K562 (cell line): Measurements from ENCODE around the gene PCGF6. TPM values are rescaled to one million over a fixed set of nuclear protein-coding genes. Genes with fewer than 3 reads are reported as not detected.
A peak's percentile ranks its signal among the peaks of the same experiment; 100 is the strongest.

Experiments used
- ATF7 ChIP-seq: fragments of 450-650 bp; IDR thresholded peaks from 2 replicates; pipeline ENCODE4 v1.7.1; 2014; ENCODE audit warnings: mild to moderate bottlenecking, moderate library complexity
- BCLAF1 ChIP-seq, 2 experiments: fragments of 450-650 bp in 1 of 2; IDR thresholded peaks; 2 replicates each; pipeline ENCODE4 v1.6.1; 2011 to 2017; ENCODE audit warnings: low read depth in 2 of 2, antibody characterized with exemption in 1 of 2, borderline replicate concordance in 1 of 2, low read length in 1 of 2, mild to moderate bottlenecking in 1 of 2, mixed read lengths in 1 of 2; ENCODE audit not compliant: control insufficient read depth in 1 of 2
- BHLHE40 ChIP-seq: IDR thresholded peaks from 2 replicates; pipeline ENCODE4 v1.6.1; 2011; ENCODE audit warnings: low read length, improper control_type of control experiment
- CC2D1A ChIP-seq: fragments of 450-650 bp; IDR thresholded peaks from 2 replicates; pipeline ENCODE4 v1.6.1; 2017; ENCODE audit warnings: mild to moderate bottlenecking
- EGR1 ChIP-seq: fragments of 450-650 bp; conservative IDR thresholded peaks from 2 replicates; pipeline ENCODE4 v1.6.1; 2017; ENCODE audit warnings: mild to moderate bottlenecking
- ESRRA ChIP-seq: fragments of 450-650 bp; IDR thresholded peaks from 2 replicates; pipeline ENCODE4 v1.6.1; 2014; ENCODE audit warnings: low read depth, mild to moderate bottlenecking, moderate library complexity, borderline replicate concordance
- GABPB1 ChIP-seq: sonication (generic); formaldehyde crosslinking; IDR thresholded peaks from 2 replicates; pipeline ENCODE4 v1.8.0; 2022; ENCODE audit warnings: mild to moderate bottlenecking, missing genetic modification reagents
- HMG20A ChIP-seq: fragments of 450-650 bp; formaldehyde crosslinking; conservative IDR thresholded peaks from 2 replicates; pipeline ENCODE4 v1.4.0; 2020; ENCODE audit warnings: mild to moderate bottlenecking, mixed read lengths
- JUND ChIP-seq, 2 experiments: IDR thresholded peaks; 2 replicates in 1 of 2; 3 replicates in 1 of 2; pipeline ENCODE4 v1.6.1; 2011; ENCODE audit warnings: borderline replicate concordance in 2 of 2, low read depth in 2 of 2, low read length in 2 of 2, improper control_type of control experiment in 1 of 2, missing biosample characterization in 1 of 2, missing genetic modification characterization in 1 of 2, missing genetic modification reagents in 1 of 2
- MED1 ChIP-seq: sonication (generic); formaldehyde crosslinking; IDR thresholded peaks from 2 replicates; pipeline ENCODE4 v1.8.1; 2023; ENCODE audit warnings: missing genetic modification reagents, borderline replicate concordance
- MEF2D ChIP-seq: conservative IDR thresholded peaks from 2 replicates; pipeline ENCODE4 v1.6.1; 2016; ENCODE audit warnings: low read depth, missing genetic modification characterization, missing compliant biosample characterization
- MIER1 ChIP-seq: fragments of 450-650 bp; IDR thresholded peaks from 2 replicates; pipeline ENCODE4 v1.6.1; 2016; ENCODE audit warnings: antibody characterized with exemption, mild to moderate bottlenecking, low read depth
- MLX ChIP-seq, 2 experiments: fragments of 450-650 bp in 1 of 2; sonication (generic) in 1 of 2; formaldehyde crosslinking; conservative IDR thresholded peaks; 2 replicates each; pipeline versions ENCODE4 v1.4.0 to v1.8.1; 2020 to 2022; ENCODE audit warnings: mild to moderate bottlenecking in 1 of 2, missing genetic modification reagents in 1 of 2
- PHB2 ChIP-seq: fragments of 450-650 bp; IDR thresholded peaks from 2 replicates; pipeline ENCODE4 v1.6.1; 2017; ENCODE audit warnings: low read depth
- POLR2AphosphoS5 ChIP-seq: IDR thresholded peaks from 2 replicates; pipeline ENCODE4 v1.6.1; 2011; ENCODE audit warnings: mild to moderate bottlenecking, low read depth, low read length, moderate library complexity; ENCODE audit not compliant: control insufficient read depth, insufficient read depth
- PRPF4 ChIP-seq: fragments of 200-400 bp; formaldehyde crosslinking; IDR thresholded peaks from one replicate; pipeline ENCODE4 v1.6.1; 2017; ENCODE audit warnings: low read length, low read depth, mild to moderate bottlenecking; ENCODE audit not compliant: insufficient read depth, poor library complexity, severe bottlenecking
- RBFOX2 ChIP-seq: fragments of 200-400 bp; formaldehyde crosslinking; IDR thresholded peaks from 2 replicates; pipeline ENCODE4 v1.6.1; 2017; ENCODE audit warnings: low read depth, mild to moderate bottlenecking, low read length, moderate library complexity
- SP2 ChIP-seq: IDR thresholded peaks from 2 replicates; pipeline ENCODE4 v1.6.1; 2011; ENCODE audit warnings: mild to moderate bottlenecking, low read depth, low read length, moderate library complexity; ENCODE audit not compliant: poor library complexity, severe bottlenecking; ENCODE audit errors: extremely low read depth
- SPI1 ChIP-seq: IDR thresholded peaks from 2 replicates; pipeline ENCODE4 v1.6.1; 2011; ENCODE audit warnings: low read depth, low read length, control low read depth, borderline replicate concordance
- THAP12 ChIP-seq: fragments of 250-450 bp; sonication (Bioruptor Pico); IDR thresholded peaks from 2 replicates; pipeline ENCODE4 v1.9.0; 2021; ENCODE audit warnings: mild to moderate bottlenecking, inconsistent platforms
- ZNF184 ChIP-seq: sonication (generic); formaldehyde crosslinking; IDR thresholded peaks from 2 replicates; pipeline ENCODE4 v1.5.0; 2020; ENCODE audit warnings: missing genetic modification reagents
- ZNF232 ChIP-seq: sonication (generic); formaldehyde crosslinking; IDR thresholded peaks from 2 replicates; pipeline ENCODE4 v1.8.0; 2022; ENCODE audit warnings: mild to moderate bottlenecking, missing genetic modification reagents
- polyA plus RNA-seq, 8 experiments: library from polyadenylated mRNA; depleted of rRNA in 4 of 8; stranded (reverse) in 5 of 8; unstranded in 3 of 8; fragments of >200 nt; fragmentation: Nextera tagmentation in 2 of 8; fragmentation: Illumina TruSeq in 1 of 8; extraction: Ambion mirVana in 2 of 8; extraction: Trizol in 1 of 8; gene quantifications; 2 replicates each; pipeline versions ENCODE4 v1.2.1 to v1.2.3, GENCODE V29; 2011 to 2014; ENCODE audit warnings: inconsistent platforms in 1 of 8, missing spikeins in 1 of 8
- total RNA-seq, 7 experiments: library from RNA; depleted of rRNA in 6 of 7; stranded (reverse); fragments of >200 nt in 6 of 7; fragmentation: Illumina TruSeq in 2 of 7; extraction: Trizol in 2 of 7; gene quantifications; 2 replicates each; pipeline versions ENCODE4 v1.2.1 to v1.2.3, GENCODE V29; 2011 to 2021; ENCODE audit warnings: low replicate concordance in 1 of 7

PCGF6 gene
- total and polyA plus RNA-seq, 9 of the 15 experiments (the other 6 are each of a cell fraction or from before 2014, with no cell fraction given): 8.4 to 24.6 (median 20.6) TPM

GRCh38 chr10:103396067-103396788 is 45.3 kb upstream of the PCGF6 start, which contains the start of the genes ATP5MK and PDCD11 (continued):
- TF ChIP-seq JUND (IDR thresholded peaks at IDR 0.05; ENCODE audit: borderline replicate concordance, low read depth, low read length): peak; percentile 62
- no peak; the same call in 2 of the 3 replicates for TF ChIP-seq JUND (tag; IDR thresholded peaks at IDR 0.05; ENCODE audit: borderline replicate concordance, low read depth, low read length)
- TF ChIP-seq RBFOX2: peak; percentile 94
- peak; percentile 66 for TF ChIP-seq BHLHE40
- TF ChIP-seq CC2D1A: no peak
- TF ChIP-seq SP2: peak; percentile 41
- no peak for TF ChIP-seq PRPF4
- no peak for TF ChIP-seq PHB2
- TF ChIP-seq THAP12 (CRISPR knock-in tag): no peak
- no peak for TF ChIP-seq BCLAF1 (IDR thresholded peaks at IDR 0.05; ENCODE audit: borderline replicate concordance in 1 of 2, control insufficient read depth in 1 of 2, low read depth in 2 of 2, low read length in 1 of 2)
- peak; percentile 94 for TF ChIP-seq GABPB1 (CRISPR knock-in tag)
- peak; percentile 78 for TF ChIP-seq POLR2AphosphoS5
- no peak for TF ChIP-seq MLX (CRISPR knock-in tag; conservative IDR thresholded peaks at IDR 0.05)
- TF ChIP-seq ZNF184 (CRISPR knock-in tag): no peak
- TF ChIP-seq MIER1: no peak
- no peak for TF ChIP-seq MEF2D (tag)
- no peak for TF ChIP-seq ZNF232 (CRISPR knock-in tag)
- TF ChIP-seq HMG20A (CRISPR knock-in tag): no peak
- no peak for TF ChIP-seq MED1
- peak; percentile 98 for TF ChIP-seq EGR1
- TF ChIP-seq SPI1: no peak
- TF ChIP-seq ESRRA: peak; percentile 92
- TF ChIP-seq ATF7: peak; percentile 76
